ENCODE data around the gene PIM3.

Gene PIM3

DNA sequence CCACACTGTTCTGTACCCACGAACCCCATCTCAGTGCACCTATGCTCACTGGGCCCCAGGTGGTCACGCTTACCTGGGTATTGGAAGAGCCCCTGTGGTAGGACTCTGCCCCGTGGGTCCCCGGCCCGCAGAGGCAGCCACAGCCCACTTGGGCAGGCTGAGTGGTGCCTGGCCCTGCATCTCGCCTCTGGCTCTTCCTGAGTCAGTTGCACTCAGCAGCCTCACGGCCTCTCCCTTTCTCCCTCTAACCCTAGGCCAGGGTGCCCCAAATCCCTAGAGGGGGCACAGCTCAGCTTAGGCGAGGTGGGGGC is 32.4 kb upstream of the PIM3 start:
- no peak for DNase-seq (ENCODE audit: low spot score)

DNA sequence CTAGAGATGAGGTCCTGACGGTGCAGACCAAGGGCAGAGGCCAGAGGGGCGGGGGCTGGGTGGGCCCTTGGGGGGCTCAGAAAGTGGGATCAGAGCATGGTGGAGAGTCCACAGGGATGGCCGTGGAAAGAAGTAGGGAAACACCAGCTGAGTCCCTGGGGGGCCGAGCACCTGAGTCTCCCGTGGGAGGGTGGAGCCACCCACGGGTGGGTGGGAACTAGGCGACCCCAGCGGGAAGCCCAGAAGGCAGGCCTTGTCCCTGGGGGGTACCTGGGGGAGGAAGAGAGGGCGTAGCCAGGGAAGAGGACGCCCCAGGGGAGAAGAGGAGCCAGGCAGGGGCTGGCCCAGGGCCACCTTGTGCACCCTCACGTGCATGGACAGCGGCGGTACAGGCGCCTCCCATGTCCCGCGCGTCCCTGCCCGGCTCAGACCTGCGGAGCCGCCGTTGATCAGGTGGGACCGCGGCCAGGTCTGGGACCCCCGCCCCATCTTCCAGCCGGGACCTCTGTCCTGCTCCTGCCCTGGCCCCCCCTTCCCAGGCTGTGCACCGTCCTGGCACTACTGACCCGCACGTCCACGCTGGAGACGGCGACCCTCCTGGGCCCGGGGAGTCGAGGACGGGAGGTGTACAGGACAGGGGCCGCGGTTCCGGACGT is 31.9 kb upstream of the PIM3 start:
- no peak for DNase-seq (ENCODE audit: low spot score)

DNA sequence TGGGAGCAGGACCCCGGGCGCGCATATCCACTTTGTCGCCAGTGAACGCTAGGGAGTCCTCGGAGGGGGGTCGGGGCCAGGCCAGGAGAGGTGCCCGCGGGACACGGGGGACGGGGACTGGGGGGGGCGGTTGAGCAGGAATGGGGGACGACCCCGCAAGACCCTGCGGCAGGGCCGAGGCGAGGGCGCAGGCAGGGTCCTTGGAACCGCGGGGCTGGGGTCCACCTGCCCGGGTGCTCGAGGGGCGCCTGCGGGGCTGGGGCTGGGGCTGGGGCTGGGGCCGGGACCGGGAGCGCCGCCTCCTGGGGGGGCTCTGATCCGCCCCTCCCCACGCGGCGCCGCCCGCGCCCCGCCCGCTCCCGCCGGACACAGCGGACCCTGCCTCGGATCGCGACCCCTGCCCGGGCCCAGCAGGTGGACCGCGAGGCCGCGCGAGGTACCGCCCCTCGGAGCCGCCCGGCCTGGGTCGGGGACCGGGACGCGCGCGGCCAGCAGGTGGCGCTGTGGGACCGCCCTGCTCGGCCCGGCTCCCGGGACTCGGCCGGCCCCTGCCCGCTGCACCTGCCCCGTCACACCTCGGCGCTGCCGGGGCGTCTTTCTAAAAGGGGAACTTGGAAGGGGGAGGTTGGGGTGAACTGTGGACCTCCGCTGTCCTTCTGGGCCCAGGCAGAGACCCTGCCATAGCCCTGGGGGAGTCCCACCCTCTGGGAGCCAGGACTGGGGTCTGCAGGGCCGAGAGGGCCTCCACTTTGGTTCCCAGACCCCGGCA is 31.2 kb upstream of the PIM3 start:
- DNase-seq (ENCODE audit: low spot score), result no peak

DNA sequence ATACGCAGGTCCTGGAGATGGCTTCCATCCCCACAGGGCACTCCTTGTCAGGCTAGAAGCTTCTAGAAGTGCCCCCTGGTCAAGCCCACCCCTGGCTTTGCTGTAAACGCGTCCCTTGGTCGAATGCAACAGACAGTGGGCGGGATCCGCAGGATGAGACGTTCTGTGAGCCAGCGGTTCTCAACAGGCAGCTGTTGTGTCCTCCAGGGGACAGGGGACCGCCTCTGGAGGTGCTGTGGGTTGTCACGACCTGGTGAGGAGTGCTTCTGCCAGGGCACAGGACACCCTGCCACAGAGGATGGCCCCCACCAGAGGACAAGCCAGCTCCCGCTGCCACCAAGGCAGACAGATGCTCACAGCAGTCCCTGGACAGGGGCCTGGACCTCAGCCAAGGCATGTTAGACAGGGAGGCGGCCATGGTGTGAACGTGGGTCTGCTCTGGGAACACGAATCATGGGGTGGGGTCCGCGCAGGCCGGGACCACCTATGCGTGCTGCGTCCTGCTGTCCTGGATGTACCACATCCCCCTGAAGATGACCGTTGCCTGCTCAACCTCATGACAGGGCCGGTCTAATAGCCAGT is 30.5 kb upstream of the PIM3 start:
- DNase-seq (ENCODE audit: low spot score), result no peak

DNA sequence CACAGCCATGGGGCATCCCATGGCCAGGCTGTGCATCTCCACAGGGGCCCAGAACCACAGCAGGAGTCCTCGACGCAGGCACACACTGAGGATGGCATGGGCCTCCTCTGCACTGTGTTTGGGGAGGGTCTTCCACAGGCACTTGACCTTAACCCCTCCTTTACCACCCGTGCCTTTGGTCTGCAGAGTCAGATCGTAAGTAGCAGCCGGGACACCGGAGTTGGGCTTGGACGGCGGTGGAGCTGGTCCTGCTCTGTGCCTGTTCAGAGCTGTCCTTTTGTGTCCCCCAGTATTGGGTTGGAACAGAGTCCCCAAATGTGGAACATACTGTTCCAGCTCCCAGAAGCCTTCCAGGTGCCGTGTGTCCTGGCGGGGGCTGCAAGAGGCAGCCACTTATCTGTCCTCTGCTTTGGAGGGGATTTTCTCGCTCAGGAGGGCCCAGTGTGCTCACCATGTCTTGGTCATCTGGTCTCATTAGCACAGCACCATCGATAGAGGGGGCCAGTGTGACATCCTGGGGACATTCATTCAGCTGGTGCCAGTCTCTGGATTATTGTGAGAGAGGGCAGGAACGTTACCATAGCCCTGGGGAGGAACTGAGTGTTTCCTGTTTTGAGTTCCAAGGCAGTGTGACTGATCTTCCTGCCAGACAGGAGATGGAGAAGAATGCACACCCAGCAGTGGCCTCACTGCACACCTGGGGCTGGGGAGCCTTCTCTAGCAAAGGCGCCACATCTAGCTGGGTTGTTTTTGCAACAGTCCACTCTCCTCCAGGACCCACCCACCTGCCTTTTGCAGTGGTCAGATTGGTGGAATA is 29.8 kb upstream of the PIM3 start:
- DNase-seq (ENCODE audit: low spot score), result peak; percentile 45

- DNase-seq (ENCODE audit: low spot score), result no peak
Measured at GRCh38 chr22:49933236-49934159, 27.1 kb upstream of the PIM3 start.

DNA sequence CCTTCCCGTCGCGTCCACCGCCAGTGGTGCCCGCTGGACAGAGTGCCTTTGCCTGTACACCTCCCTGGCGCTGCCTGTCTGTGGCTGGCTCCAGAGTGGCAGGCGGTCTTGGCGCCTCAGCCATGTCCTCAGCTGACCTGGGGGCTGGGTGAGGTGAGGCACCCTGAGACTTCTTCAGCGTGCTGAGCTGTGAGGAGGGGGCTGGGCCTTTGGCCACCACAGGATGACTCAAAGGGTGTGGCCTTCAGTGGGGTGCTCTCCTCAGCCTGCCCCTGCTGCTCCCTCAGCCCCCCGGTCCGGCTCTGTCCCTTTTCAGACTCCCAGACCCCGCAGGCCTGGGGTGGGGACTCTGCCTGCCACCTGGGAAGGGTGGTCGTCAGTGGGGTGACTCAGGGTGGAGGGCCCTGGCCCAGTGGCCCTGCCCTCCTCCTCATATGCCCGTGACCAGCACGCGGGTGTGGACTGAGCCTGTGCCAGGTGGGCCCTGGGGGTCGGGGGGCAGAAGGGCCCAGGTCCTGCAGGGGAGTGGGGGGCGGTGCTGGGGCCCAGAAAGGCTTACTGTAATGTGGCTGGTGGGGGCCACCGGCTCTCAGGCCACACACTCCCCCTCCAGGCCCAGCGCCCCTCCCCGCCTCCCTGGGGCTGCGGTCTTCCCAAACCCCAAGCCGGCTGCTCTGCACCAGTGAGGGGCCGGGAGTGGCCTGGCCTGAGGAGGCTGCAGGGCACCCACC is 26.2 kb upstream of the PIM3 start:
- DNase-seq (ENCODE audit: low spot score), result no peak

DNA sequence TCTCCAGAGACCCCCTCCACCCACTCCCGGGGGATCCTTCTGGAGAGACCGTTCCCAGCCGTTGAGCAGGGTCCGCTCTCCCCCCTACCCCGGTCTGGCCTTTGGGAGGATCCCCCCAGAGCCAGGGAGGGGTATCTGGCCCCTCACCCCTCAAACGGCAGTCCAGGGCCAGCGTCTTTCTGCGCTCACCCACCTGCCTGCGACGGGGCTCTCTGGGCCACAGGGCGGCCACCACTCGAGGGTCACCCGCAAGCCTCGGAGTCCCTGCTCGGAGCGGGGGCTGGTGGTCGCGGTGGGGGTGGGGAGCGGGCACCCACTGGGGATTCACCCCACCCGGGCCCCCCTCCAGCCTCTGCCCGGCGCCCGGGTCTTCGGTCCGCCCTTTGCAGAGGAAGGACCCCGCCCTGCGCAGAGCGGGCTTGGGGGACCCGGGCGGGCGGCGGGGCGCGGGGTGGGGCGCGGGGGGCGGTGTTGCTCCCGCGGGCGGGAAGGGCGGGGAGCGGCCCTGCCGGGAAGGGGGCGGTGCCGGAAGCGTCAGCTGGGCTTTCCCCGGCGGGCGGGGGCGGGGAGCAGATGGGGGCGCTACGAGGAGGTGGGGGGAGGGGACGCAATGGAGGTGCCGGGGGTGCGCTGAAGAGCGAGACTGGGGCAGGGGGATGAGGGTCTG is 25.5 kb upstream of the PIM3 start:
- DNase-seq (ENCODE audit: low spot score), result peak; percentile 29

DNA sequence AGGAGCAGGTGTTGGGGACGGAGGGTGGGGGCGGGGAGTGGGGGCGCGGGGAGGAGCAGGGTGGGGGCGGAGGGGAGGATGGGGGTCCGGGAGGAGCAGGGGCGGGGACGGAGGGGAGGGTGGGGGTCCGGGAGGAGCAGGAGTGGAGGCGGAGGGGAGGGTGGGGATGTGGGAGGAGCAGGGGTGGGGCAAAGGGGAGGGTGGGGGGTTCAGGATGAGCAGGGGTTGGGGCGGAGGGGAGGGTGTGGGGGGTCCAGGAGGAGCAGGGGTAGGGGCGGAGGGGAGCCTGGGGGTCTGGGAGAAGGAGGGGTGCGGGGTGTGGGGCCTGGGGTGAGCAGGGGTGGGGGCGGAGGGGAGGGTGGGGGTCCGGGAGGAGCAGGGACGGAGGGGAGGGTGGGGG is 25.0 kb upstream of the PIM3 start:
- DNase-seq (ENCODE audit: low spot score), result no peak

- peak; percentile 70 for DNase-seq (ENCODE audit: low spot score)
Measured at GRCh38 chr22:49936018-49936972, 24.3 kb upstream of the PIM3 start.

DNA sequence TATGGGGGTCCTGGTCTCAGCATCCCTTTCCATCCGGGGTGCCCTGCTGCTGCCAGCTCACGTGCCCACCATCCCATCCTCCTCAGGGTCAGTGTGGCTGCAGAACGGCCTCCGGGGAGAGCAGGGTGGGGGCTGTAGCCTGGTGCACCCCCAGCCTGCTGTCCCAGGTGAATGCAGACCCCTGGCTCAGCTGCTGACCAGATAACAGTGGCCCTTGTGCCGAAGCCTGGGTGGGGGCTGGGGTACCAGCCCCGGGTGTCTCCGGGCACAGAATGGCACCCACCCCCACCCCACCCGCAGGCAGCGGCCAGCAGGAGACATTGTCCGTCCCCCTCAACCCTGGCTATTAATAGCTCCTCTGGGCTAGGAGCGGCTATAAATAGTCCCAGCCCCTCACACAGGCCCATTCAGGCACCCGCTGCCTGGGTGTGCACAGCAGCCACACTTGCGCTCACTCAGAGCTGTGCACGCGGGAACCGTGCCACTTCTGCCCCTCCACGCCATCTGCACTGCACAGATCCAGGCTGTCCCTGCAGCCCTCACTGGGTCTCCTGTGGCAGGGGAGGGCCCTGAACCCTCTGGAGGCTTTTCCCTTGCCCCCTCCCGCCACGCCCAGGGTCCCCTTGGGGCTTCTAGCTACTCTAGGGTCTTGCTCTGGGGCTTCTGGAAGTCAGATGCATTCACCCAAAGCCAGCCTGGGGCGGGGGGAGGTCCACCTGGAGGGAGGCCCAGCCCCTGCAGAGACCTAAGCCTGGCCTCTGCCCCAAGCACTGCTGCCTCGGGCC is 23.4 kb upstream of the PIM3 start:
- DNase-seq (ENCODE audit: low spot score), result no peak

GRCh38 chr22:49937758-49938564 is 22.6 kb upstream of the PIM3 start:
- no peak for DNase-seq (ENCODE audit: low spot score)

DNA sequence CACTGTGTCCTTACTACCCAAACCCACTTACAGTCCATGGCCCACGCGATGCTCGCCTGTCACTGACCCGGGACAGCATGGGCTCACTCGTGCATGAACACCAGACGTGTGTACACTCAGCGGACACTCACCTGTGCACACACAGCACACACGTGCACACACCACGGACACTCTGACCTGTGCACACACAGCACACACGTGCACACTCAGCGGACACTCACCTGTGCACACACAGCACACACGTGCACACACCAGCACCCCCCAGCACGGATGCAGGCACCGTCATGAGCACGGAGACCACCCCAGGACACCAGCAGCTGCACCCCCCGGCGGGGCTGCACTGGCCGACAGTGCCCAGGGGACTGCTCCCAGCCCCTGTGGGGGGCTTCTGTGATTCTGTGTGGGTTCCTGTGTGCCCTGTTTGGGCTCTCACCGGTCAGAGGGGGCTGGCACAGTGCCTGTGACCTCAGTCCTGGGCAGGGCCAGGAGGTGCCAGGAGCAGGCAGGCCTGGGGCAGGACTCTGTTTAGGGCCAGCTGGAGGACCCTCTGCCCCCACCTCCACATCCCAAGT is 21.9 kb upstream of the PIM3 start:
- DNase-seq (ENCODE audit: low spot score), result no peak

DNA sequence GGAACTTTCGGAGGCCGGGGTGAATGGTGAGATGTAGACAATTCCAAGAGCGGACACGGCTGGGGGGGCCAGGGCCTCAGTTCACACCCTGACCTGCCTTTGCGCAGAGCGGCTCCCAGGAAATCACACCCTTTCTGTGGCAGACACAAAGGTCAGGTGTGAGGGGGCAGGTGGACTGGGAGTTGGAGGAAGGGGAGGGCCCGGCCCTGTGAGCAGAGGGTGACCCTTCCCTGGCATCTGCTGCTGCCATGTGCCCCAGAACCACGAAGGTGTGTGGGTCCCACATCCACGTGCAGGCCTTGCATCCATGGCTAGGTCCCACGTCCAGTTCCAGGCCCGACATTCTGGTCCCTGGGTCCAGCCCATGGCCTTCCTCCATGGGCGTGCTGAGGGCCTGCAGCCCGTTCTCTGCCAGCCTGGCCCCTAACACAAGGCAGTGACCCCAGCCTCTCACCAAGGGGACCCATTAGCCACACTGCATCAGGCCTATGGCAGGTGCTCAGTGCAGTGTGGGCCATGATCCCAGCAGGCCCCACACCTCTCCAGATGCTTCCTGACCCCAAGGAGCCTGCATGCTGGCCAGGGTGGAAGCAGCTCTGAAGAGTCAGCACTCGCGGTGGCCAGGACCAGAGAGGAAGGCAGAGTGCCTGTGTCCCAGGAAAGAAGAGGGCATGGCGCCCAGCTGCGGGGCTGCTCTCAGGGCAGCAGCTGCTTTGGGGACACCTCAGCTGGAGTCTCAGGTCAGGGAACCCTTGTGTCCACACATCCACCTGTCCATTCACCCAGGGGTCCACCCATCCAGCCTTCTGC is 18.9 kb upstream of the PIM3 start:
- no peak for DNase-seq (ENCODE audit: low spot score)

DNA sequence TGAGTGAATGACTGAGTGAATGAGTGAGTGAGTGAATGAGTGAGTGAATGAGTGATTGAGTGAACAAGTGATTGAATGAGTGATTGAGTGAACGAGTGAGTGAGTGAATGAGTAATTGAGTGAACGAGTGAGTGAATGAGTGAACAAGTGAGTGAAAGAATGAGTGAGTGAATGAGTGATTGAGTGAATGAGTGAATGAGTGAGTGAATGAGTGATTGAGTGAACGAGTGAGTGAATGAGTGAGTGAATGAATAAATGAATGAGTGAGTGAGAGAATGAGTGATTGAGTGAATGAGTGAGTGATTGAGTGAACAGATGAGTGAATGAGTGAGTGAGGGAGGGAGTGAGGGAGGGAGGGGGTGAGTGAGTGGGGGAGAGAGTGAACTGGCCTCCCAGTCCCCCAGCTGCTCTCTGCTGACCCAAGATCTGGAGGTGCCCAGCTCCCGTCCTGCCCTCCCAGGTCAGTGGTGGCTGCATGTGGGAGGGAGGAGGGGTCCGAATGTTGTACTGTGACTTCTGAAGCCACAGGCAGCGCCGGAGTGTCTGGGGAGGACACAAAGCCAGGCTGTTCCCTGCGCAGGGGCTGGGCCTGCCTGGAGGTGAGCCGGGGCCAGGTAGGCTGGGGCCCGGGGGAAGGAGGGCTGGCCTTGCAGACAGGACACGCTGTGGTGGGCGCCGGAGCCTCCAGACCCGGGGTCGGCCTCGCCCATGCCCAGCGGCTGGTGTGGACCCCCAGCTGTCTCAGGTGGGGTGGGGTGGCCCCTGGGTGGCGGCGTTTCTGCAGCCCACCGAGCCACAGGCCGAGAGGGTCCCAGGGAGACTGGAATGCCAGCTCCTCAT is 17.8 kb upstream of the PIM3 start:
- no peak for DNase-seq (ENCODE audit: low spot score)

DNA sequence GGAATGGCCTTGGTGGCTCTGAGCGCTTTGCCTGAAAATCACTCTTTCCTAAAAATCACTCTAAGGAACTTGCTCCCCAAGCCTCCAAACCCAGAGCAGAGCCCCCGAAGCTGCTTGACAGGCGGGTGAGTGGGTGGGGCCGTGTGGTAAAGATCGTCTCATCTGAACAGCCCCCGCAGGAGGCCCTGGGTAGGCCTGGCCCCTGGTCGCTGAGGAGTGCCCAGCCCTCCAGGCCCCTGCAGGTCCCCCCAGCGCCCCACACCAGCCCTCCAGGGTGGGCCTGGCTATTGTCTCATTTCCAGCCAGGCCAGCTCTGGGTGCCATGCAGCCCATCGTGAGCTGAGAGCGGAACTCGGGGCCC is 17.2 kb upstream of the PIM3 start:
- DNase-seq (ENCODE audit: low spot score), result no peak
